ENCODE results near the gene TTC21B. TPM values are rescaled to one million over a fixed set of nuclear protein-coding genes. Genes with fewer than 3 reads are reported as not detected.

The TTC21B gene
- total RNA-seq, 1 experiment from 2014 or later: 20.8 TPM

DNA sequence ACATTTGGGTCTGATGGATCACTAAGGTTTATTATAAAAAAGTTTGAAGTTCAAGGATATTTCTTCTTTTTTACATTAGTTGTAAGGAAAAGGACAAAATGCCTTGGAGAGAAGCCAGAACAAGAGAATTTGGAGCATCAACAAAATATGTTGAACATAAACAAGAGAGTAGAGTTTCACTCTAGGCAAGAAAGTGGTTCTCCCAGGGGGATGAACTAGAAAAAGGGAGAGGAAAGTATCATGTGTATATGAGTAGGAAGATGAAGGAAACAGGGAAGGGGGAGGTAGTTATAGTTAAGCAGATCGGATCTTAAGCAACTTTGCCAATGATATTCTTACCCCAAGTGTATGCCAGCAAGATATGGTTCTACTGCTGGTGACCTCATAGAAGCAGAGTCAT is 95.7 kb downstream of the TTC21B start:
- CTCF ChIA-PET: no interaction called here
- TF ChIP-seq EMX1 (CRISPR knock-in tag; IDR thresholded peaks at IDR 0.05): no peak
- no peak for TF ChIP-seq NFE2L1 (CRISPR knock-in tag; IDR thresholded peaks at IDR 0.05)
- no peak for TF ChIP-seq CREM (CRISPR knock-in tag; IDR thresholded peaks at IDR 0.05)
- TF ChIP-seq OVOL2 (CRISPR knock-in tag; IDR thresholded peaks at IDR 0.05; ENCODE audit: borderline replicate concordance): no peak
- TF ChIP-seq, protein P1, sequence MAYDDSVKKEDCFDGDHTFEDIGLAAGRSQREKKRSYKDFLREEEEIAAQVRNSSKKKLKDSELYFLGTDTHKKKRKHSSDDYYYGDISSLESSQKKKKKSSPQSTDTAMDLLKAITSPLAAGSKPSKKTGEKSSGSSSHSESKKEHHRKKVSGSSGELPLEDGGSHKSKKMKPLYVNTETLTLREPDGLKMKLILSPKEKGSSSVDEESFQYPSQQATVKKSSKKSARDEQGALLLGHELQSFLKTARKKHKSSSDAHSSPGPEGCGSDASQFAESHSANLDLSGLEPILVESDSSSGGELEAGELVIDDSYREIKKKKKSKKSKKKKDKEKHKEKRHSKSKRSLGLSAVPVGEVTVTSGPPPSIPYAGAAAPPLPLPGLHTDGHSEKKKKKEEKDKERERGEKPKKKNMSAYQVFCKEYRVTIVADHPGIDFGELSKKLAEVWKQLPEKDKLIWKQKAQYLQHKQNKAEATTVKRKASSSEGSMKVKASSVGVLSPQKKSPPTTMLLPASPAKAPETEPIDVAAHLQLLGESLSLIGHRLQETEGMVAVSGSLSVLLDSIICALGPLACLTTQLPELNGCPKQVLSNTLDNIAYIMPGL (CRISPR knock-in tag; IDR thresholded peaks at IDR 0.05): no peak
- no peak for TF ChIP-seq ZNF263 (CRISPR knock-in tag; IDR thresholded peaks at IDR 0.05; ENCODE audit: low read depth)
- TF ChIP-seq FOXJ3 (CRISPR knock-in tag; IDR thresholded peaks at IDR 0.05; ENCODE audit: borderline replicate concordance): no peak
- TF ChIP-seq HMGA2 (CRISPR knock-in tag; IDR thresholded peaks at IDR 0.05): no peak
- no peak for TF ChIP-seq RELA (CRISPR knock-in tag; IDR thresholded peaks at IDR 0.05; ENCODE audit: borderline replicate concordance)
- POLR2A ChIA-PET: no interaction called here
- ATAC-seq: no peak
- no peaks in the 10 kb centered on the region for H3K4me1 Mint-ChIP-seq
- DNase-seq (ENCODE audit: low spot score): no peak
- H3K4me3 Mint-ChIP-seq: no peak overlapping the region
- H3K27me3 Mint-ChIP-seq (ENCODE audit: low read depth): no peaks in the 10 kb centered on the region
- H3K27ac Mint-ChIP-seq: no peak overlapping the region
- peaks cover 60% of the 10 kb centered on the region for H3K9me3 Mint-ChIP-seq
- H3K36me3 Mint-ChIP-seq: peaks cover 44% of the 10 kb centered on the region

DNA sequence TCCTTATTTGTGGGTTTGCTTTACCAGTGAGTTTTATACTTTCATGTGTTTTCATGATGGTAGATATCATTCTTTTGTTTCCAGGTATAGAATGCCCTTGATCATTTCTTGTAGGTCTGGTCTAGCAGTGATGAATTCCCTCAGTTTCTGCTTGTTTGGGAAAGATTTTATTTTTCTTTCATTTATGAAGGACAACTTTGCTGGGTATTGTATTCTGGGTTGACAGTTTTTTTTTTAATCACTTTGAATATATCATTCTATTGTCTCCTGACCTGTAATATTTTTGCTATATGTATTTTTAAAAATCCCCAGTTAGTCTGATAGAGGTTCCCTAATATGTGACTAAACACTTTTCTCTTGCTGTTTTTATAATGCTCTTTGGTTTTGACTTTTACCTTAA is 101.2 kb downstream of the TTC21B start:
- POLR2A ChIA-PET: no interaction called here
- TF ChIP-seq, protein P2, sequence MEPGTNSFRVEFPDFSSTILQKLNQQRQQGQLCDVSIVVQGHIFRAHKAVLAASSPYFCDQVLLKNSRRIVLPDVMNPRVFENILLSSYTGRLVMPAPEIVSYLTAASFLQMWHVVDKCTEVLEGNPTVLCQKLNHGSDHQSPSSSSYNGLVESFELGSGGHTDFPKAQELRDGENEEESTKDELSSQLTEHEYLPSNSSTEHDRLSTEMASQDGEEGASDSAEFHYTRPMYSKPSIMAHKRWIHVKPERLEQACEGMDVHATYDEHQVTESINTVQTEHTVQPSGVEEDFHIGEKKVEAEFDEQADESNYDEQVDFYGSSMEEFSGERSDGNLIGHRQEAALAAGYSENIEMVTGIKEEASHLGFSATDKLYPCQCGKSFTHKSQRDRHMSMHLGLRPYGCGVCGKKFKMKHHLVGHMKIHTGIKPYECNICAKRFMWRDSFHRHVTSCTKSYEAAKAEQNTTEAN (CRISPR knock-in tag; IDR thresholded peaks at IDR 0.05): no peak
- TF ChIP-seq, protein P3, sequence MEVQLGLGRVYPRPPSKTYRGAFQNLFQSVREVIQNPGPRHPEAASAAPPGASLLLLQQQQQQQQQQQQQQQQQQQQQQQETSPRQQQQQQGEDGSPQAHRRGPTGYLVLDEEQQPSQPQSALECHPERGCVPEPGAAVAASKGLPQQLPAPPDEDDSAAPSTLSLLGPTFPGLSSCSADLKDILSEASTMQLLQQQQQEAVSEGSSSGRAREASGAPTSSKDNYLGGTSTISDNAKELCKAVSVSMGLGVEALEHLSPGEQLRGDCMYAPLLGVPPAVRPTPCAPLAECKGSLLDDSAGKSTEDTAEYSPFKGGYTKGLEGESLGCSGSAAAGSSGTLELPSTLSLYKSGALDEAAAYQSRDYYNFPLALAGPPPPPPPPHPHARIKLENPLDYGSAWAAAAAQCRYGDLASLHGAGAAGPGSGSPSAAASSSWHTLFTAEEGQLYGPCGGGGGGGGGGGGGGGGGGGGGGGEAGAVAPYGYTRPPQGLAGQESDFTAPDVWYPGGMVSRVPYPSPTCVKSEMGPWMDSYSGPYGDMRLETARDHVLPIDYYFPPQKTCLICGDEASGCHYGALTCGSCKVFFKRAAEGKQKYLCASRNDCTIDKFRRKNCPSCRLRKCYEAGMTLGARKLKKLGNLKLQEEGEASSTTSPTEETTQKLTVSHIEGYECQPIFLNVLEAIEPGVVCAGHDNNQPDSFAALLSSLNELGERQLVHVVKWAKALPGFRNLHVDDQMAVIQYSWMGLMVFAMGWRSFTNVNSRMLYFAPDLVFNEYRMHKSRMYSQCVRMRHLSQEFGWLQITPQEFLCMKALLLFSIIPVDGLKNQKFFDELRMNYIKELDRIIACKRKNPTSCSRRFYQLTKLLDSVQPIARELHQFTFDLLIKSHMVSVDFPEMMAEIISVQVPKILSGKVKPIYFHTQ (CRISPR knock-in tag; IDR thresholded peaks at IDR 0.05): no peak
- TF ChIP-seq, protein P4, sequence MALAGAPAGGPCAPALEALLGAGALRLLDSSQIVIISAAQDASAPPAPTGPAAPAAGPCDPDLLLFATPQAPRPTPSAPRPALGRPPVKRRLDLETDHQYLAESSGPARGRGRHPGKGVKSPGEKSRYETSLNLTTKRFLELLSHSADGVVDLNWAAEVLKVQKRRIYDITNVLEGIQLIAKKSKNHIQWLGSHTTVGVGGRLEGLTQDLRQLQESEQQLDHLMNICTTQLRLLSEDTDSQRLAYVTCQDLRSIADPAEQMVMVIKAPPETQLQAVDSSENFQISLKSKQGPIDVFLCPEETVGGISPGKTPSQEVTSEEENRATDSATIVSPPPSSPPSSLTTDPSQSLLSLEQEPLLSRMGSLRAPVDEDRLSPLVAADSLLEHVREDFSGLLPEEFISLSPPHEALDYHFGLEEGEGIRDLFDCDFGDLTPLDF (CRISPR knock-in tag; IDR thresholded peaks at IDR 0.05): no peak
- no peak for TF ChIP-seq TEAD4 (CRISPR knock-in tag; IDR thresholded peaks at IDR 0.05)
- no peak for TF ChIP-seq NFE2L1 (CRISPR knock-in tag; IDR thresholded peaks at IDR 0.05)
- no peak for TF ChIP-seq PRRX2 (CRISPR knock-in tag; IDR thresholded peaks at IDR 0.05)
- TF ChIP-seq, protein P5, sequence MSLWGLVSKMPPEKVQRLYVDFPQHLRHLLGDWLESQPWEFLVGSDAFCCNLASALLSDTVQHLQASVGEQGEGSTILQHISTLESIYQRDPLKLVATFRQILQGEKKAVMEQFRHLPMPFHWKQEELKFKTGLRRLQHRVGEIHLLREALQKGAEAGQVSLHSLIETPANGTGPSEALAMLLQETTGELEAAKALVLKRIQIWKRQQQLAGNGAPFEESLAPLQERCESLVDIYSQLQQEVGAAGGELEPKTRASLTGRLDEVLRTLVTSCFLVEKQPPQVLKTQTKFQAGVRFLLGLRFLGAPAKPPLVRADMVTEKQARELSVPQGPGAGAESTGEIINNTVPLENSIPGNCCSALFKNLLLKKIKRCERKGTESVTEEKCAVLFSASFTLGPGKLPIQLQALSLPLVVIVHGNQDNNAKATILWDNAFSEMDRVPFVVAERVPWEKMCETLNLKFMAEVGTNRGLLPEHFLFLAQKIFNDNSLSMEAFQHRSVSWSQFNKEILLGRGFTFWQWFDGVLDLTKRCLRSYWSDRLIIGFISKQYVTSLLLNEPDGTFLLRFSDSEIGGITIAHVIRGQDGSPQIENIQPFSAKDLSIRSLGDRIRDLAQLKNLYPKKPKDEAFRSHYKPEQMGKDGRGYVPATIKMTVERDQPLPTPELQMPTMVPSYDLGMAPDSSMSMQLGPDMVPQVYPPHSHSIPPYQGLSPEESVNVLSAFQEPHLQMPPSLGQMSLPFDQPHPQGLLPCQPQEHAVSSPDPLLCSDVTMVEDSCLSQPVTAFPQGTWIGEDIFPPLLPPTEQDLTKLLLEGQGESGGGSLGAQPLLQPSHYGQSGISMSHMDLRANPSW (CRISPR knock-in tag; conservative IDR thresholded peaks at IDR 0.05; ENCODE audit: low read depth): no peak
- TF ChIP-seq, protein P6, sequence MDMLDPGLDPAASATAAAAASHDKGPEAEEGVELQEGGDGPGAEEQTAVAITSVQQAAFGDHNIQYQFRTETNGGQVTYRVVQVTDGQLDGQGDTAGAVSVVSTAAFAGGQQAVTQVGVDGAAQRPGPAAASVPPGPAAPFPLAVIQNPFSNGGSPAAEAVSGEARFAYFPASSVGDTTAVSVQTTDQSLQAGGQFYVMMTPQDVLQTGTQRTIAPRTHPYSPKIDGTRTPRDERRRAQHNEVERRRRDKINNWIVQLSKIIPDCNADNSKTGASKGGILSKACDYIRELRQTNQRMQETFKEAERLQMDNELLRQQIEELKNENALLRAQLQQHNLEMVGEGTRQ (CRISPR knock-in tag; IDR thresholded peaks at IDR 0.05): no peak
- no peak for TF ChIP-seq ZNF121 (CRISPR knock-in tag; IDR thresholded peaks at IDR 0.05)
- no peak for TF ChIP-seq SMAD3 (CRISPR knock-in tag; IDR thresholded peaks at IDR 0.05; ENCODE audit: borderline replicate concordance)
- no peak for TF ChIP-seq IRF2 (CRISPR knock-in tag; IDR thresholded peaks at IDR 0.05; ENCODE audit: borderline replicate concordance, low read depth)
- no peaks in the 10 kb centered on the region for H3K27me3 Mint-ChIP-seq (ENCODE audit: low read depth)
- H3K4me1 Mint-ChIP-seq: 0 out of 2 replicates have a peak, but pooled peaks cover under 1% of the 10 kb centered on the region
- ATAC-seq (no peak), DNase-seq (ENCODE audit: low spot score) (no peak)
- H3K27ac Mint-ChIP-seq: no peak overlapping the region
- peaks cover 60% of the 10 kb centered on the region for H3K9me3 Mint-ChIP-seq
- peaks cover 33% of the 10 kb centered on the region for H3K36me3 Mint-ChIP-seq
- CTCF ChIA-PET: interaction anchor here (0.7 kb wide), 1 partner anchor 559 kb away, joined by 5 read pairs; no protein-coding TSS in a partner anchor
- no peak overlapping the region for H3K4me3 Mint-ChIP-seq
